ENCODE data around the gene WDR73.
"Not testable (repeated sequence)": the region's sequence is repeated elsewhere in the genome, so short reads cannot be mapped to it uniquely, and the experiment has no call there.

WDR73 gene

DNA sequence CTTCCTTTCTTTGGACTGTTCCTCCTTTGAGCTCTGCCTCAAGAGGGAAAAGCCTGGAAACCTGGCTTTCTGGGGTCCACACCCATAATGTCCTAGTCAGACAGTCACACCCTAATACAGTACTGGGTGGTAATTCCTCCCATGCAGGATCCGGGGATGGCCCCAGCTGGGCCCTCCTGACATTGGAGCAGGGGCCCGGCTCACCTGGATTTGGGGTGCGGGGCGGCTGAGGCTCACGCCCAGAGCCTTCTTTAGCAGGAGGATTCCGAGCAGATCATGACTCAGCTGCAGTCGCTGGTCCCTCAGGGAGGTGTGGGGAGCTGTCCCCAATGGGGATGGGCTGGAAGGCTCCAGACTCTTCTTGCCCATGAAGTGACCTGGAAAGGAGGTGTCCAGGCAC, 2.9 kb upstream of the WDR73 start:
- DNase-seq, result no peak

DNA sequence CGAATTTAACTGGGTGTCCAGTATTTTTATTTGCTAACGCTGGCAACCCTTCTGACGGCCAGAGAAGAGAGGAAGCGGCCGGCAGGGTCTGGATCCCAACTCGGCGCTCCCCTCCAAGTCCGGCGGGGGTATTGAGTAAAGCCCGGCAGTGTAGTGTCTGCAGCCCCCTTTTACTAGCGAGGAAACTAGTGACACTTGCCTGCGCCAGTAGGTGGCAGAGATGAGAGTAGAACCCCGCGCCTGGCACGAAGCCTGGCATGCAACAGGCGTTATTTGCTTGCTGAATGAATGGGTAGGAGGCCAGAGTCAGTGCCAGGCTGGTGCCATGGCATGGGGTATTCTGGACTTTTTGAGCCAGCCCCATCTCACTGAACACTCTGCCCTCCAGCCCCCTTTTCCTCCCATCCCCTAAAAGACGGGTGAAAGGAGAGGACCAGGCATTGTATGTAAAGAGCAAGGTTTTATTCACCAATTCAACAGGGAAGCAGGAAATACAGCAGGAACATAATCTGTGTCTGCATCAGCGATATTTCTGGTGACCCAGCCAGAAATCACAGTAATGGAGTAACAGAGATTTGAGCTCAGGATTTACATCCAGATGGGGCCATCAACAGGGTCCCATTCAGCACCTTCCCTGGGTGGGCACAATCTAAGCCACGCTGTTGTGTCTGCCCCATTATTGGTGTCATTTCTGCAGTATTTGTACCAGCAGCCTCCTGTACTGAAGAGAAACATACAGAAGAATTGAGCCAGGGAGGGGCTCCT, 788 bp upstream of the WDR73 start:
- no peak for DNase-seq

DNA sequence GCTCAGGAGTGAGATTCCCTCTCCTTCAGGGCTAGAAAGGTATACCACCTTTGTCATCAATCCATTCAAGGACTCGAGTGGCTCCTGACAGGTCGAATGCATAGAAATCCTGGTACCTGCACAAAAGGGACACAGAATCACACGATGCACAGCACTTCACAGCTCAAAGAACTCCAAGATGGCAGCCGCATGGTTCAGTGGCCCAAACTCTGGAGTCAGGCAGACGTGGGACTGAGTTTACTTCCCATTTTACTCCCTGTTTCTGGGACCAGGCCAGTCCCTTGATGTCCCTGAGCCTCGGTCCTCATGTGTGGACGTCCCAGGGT, 536 bp downstream of the WDR73 start:
- DNase-seq, result no peak

DNA sequence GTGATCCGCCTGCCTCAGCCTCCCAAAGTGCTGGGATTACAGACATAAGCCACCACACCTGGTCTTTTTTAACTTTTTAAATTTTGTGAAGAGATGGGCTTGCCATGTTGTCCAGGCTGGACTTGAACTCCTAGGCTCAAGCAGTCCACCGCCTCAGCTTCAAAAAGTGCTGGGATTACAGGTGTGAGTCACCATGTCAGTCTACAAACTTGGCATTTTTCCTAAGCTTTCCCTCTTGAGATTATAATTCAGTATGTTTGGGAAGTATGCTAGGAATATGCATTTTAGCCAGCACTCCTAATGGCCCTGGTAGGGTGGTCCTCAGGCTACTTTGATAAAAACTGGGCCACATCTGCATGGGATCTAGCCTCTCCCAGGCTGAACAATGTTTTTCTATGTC, 4.4 kb downstream of the WDR73 start:
- no peak for DNase-seq

DNA sequence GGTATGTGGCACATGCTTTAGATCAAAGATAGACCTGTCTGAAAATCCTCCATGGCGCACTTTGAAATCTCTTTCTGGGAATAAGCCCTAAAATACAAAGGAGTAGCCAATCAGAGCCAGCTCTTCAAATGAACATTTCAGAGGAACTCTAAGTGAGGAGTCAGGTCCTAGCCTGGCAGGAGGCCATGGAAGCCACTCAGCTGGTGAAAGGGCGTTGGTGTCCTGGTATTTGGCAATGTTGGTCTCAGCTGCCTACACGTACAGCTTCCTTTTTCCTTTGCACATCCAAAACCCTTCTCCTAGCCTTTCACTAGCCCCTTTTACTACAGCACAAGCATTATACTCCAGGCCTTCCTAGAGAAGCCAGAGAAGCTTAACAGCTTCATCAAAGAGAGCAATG, 5.5 kb downstream of the WDR73 start:
- no peak for DNase-seq

DNA sequence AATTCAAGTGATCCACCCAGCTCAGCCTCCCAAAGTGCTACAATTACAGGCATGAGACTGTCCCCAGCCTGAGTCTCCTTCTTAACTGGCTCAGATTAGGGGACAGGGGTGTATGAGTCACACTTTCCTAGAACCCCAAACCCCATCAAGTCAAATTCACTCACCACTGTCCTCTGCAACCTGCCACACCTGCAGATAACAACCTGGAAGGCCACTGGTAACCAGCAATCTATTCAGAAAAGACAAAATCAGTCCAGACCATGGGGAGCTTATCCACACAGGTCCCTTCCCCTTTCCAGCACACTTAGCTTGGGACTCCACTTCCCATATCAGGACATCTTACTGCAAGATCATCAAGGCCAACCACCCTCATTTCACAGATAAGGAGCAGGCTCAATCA, 6.4 kb downstream of the WDR73 start:
- no peak for DNase-seq

DNA sequence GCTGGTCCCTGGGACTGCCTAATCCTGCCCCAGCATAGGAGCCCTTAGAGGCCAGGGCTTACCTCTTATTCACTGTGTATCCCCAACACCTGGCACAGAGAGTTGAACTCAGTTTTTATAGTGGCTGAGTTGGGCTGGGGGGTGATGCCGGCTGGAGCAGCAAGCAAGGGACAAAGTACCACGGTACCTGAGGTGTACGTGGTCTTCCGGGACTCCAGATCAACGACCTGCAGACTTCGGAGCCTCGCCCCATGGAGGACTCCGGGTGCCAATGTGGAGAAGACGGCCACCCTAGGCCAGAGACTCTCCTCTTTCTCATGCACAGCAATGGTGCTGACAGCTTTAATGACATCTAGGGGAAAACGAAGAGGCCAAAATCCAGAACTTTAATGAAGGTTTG, 8.1 kb downstream of the WDR73 start:
- no peak for DNase-seq

DNA sequence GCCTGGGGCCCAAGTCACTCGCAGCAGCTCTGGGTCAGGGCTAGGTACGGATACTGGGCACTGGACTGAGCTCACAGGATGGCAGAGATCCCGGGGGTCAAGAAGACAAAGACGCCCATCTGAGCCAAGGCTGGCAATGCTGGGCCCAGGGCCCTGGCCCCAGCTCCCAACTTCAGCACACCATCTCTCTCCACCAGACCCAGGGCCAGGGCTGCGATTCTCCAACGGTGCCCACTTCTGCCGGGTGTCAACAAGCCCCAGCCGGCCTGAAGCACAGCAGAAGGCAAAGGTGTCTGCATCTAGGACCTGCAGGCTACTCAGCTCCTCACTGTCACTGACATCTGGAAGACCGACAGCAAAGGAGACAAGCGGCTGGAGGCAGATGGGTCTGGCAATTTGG, 8.6 kb downstream of the WDR73 start:
- no peak for DNase-seq

DNA sequence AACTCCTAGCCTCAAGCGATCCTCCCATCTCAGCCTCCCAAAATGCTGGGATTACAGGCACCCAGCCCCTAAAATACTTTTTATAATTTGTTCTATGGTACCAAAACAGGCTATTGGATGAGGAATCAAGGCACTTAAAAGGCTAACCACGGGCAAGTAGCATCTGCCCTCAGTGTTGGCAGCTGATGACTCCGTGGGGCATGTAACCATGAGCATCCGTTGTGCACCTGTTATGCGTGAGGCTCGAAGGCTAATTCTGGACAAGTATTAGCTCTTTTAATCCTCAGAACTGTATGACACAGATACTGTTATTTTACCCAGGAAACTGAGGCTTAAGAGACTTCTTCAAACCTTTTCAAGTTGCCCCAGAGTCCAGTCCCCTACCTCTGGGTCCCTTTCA, 10.2 kb downstream of the WDR73 start:
- no peak for DNase-seq

DNA sequence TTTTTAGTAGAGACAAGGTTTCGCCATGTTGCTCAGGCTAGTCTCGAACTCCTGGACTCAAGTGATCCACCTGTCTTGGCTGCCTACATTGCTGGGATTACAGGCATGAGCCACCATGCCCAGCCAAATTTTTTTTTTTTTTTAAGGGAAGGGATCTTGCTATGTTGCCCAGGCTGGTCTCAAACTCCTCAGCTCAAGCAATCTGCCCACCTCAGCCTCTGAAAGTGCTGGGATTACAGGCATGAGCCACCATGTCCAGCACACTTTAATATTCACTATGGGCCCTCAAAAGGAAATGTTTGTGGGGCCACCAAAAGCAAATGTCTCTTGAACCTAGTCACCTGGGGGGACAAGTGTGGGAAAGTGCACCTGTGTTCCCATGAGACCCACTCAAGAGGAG, 11.4 kb downstream of the WDR73 start:
- DNase-seq, result not testable (repeated sequence)

DNA sequence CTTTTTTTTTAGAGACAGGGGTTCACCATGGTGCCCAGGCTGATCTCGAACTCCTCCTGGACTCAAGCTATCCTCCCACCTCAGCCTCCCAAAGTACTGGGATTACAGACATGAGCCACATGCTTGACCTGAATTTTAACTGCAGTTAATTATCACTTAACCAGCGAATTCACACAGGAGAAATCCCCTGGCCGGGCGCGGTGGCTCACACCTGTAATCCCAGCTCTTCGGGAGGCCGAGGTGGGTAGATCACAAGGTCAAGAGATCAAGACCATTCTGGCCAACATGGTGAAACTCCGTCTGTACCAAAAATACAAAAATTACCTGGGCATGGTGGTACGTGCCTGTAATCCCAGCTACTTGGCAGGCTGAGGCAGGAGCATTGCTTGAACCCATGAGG, 12.2 kb downstream of the WDR73 start:
- DNase-seq, result not testable (repeated sequence)

DNA sequence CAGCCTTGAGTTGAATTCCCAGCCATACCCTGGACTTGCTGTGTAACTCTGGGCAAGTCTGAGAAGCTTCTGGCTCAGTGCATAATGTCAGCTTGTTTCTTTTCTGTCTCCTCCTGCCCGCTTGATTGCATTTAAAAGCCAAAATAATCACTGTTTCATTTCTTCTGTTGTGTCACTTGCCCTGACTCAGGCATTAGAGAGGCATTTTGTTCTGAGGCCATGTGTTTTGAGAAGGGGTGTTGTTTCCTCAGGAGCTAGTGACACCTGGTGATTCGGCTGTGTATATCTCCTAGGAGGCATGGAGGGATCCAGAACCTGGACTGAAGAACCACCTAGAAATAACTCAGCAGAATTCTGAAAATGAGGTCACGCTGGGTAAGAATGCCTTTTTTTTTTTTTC, 16.0 kb downstream of the WDR73 start:
- no peak for DNase-seq

DNA sequence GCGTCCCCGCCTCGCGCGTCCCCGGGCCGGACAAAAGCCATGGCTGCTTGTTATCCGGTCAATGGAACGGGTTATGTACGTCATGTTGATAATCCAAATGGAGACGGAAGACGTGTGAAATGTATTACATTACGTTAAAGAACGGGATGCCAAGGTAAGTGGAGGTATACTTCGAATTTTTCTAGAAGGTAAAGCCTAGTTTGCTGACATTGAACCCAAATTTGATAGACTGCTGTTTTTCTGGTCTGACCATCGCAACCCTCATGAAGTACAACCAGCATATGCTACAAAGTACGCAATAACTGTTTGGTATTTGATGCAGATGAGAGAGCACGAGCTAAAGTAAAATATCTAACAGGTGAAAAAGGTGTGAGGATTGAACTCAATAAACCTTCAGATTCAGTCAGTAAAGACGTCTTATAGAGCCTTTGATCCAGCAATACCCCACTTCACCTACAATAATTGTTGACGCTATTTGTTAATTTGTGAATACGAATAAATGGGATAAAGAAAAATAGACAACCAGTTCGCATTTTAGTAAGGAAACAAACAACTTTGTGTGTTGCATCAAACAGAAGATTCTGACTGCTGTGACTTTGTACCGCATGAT, 19.8 kb downstream of the WDR73 start:
- no peak for DNase-seq

DNA sequence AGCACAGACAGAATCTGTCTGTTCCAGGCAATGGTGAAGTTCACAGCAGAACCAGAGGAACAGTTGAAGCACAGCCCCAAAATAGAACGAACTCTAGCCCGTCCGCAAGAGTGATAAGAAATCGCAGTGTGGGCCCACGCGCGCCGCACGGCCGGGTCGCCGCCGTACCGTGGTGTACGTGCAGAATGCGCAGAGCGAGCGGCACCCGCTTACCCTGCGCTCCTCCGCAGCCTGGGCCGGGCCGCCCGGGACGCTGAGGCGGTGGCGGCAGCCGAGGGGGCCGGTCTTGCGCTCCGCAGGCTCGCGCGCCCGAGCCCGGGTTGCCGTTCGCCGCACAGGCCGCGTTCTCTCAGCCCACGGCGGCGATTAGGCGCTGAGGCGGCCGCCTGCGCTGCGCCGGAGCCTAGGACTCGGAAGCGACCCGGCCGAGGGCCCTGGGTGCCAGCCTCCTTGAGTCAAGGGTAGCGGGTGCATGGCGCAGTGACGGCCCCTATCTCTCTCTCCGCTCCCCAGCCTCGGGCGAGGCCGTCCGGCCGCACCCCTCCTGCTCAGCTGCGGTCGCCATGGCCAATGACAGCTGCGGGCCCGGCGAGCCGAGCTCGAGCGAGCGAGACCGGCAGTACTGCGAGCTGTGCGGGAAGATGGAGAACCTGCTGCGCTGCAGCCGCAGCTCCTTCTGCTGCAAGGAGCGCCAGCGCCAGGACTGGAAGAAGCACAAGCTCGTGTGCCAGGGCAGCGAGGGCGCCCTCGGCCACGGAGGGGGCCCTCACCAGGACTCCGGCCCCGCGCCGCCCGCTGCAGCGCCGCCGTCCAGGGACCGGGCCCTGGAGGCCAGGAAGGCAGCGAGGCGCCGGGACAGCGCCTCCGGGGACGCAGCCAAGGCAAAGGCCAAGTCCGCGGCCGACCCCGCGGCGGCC, 20.5 kb downstream of the WDR73 start:
- DNase-seq, result no peak

DNA sequence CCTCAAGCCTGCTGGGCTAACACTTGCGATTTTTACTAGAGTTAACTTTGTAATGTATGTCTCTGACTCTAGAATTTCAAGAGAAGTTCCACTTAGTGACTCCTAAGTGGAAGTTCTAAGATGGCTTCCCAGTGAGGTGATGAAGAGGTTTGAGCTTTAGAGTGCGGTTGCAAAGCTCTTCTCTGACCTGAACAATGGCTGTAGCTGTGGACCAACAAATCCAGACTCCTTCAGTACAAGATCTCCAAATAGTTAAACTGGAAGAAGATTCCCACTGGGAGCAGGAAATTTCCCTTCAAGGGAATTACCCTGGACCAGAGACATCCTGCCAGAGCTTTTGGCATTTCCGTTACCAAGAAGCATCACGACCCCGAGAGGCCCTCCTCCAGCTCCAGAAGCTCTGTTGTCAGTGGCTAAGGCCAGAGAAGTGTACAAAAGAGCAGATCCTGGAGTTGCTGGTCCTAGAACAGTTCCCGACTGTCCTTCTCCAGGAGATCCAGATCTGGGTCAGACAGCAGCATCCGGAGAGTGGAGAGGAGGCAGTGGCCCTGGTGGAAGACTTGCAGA, 22.3 kb downstream of the WDR73 start:
- DNase-seq, result no peak

DNA sequence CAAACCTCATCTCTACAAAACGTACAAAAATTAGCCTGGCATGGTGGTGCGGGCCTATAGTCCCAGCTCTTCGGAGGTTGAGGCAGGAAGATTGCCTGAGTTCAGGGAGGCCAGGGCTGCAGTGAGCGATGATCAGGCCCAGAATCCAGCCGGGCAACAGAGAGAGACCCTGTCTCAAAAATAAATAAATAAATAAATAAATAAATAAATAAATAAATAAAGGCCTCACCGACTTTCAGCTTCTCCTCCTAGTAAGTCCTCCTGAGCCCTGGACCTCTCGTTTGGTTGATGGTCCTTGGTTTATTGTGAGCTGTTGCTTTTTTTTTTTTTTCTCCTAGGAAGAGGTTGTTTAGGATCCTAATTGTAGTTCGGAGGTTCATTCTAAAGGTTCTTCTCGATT, 25.1 kb downstream of the WDR73 start:
- DNase-seq, result no peak

DNA sequence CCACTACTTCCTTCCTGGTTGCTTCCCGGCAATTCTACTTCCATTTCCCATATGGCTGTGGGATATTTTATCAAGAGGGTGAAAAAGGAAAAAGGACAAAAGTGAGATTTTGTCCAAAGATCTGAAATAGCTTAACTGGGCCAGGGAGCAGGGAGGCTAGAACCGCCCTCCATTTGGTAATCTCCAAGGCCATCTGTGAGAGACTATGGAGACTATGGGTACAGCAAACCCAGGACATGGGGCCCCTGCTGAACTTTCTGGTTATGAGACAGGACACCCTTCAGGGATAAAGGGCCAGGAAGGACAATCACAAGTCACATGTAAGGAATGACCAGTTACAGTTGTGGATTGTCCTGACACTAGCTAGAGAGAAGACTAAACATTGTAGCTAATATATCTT, 29.0 kb downstream of the WDR73 start:
- no peak for DNase-seq

DNA sequence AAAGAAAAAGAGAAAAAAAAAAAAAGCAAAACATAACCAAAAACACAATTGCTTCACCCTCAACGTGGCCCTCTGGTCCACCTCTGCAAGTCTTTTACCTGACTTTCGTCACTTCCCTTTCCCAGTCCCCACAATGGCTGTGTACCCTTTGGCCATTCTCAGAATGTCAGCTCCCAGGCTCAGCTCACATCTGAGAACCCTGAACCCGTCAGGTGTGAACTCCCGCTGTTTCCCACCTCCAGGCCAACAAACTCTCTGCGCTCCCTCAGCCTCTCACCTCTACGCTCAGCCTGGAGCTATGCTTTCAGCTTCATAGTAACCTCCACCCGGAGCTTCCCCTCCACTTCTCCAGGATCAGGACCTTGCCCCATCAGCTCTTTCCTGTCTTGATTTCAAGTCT, 29.7 kb downstream of the WDR73 start:
- no peak for DNase-seq

DNA sequence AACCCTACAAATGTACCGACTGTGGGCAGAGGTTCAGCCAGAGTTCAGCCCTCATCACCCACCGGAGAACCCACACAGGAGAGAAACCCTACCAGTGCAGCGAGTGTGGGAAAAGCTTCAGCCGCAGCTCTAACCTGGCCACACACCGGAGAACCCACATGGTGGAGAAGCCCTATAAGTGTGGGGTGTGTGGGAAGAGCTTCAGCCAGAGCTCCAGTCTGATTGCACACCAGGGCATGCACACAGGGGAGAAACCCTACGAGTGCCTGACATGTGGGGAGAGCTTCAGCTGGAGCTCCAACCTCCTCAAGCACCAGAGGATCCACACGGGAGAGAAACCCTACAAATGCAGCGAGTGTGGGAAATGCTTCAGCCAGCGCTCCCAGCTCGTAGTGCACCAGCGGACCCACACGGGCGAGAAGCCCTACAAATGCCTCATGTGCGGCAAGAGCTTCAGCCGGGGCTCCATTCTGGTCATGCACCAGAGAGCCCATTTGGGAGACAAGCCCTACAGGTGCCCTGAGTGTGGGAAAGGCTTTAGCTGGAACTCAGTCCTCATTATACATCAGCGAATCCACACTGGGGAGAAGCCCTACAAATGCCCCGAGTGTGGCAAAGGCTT, 32.6 kb downstream of the WDR73 start:
- DNase-seq, result no peak

DNA sequence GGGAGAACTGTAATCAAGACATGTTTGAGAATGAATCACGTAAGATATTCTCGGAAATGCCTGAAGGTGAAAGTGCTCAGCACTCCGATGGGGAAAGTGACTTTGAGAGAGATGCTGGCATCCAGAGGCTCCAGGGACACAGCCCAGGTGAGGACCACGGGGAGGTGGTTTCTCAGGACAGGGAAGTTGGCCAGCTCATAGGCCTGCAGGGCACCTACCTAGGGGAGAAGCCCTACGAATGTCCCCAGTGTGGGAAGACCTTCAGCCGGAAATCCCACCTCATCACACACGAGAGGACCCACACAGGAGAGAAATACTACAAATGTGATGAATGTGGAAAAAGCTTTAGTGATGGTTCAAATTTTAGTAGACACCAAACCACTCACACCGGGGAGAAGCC, 33.5 kb downstream of the WDR73 start:
- no peak for DNase-seq

DNA sequence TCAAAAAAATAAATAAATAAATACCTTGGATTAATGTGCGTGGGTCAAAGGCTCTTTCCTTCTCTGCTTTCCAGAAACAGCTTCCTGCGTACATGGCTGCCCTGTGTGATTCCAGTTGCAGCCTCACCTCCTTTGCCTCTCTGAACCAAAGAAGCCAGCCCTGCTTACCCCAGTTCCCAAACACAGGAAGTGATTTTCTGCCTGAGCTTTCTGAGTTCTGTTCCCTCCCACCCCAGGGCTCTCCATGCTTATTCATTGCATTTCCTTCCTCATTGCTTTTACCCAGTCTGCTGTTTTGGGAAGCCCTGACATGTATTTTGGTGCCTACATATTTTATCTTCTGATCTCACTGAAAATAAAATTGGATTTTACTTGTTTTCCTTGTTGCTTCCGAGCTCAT, 37.8 kb downstream of the WDR73 start:
- no peak for DNase-seq

DNA sequence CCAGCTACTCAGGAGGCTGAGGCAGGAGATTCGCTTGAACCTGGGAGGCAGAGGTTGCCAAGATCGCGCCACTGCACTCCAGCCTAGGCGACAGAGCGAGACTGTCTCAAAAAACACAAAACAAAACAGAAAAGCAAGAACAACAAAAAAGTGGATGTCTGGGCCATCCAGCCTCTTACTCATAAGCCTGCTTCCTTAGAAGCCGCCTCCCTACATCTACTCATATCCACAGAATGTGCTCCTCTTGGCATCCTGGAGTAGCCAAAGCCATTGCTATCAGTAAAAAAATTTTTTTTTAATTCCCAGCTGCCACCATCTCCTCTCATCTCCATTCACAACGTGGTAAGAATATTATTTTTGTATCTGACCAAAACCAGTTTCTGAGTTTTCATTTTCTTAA, 42.5 kb downstream of the WDR73 start:
- DNase-seq, result no peak

DNA sequence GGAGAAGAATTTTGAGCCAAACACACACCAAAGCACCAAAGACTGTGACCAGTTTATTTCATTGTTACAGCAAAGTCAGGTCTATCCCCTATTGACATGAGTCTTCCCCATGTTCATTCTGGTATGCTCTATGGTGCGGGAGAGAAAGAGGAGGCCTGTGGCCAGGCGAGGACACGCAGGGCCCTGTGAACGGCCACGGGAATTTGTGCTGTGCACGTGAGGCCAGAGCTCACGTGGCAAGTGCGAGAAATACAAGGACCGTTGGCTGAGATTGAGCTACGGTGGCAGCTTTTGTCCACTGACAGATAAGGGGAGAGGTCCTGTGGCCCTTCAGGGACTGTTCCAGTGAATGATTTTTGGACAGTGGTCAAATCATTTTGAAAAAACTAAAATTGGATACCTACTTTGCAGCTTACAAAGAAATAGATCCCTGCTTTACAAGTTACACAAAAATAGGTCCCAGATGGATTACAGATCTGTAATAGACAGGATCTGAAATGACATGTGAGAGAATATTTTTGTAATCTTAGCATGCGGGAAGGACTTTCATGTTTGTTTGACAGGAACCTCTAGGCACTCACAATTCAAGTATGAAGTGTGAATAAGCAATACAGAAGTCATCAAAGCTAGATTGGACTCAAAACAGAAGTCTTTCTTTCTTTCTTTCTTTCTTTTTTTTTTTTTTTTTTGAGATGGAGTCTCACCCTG, 44.1 kb downstream of the WDR73 start:
- no peak for DNase-seq

All from NCI-H187 treated with DMSO at 0.1 percent for 48 hours (cell line).